HAP-1 (cell line): ENCODE data around the gene EIF4EBP2.

Experiments
- DNase-seq, 2 experiments: peaks; one replicate each; pipeline ENCODE4 v3.0.0-alpha.2; 2016 to 2020; ENCODE audit warnings: low spot score in 2 of 2
- H3K27me3 ChIP-seq: fragments of 250-450 bp; sonication (Bioruptor Pico); 2 replicates; pipeline ENCODE4 v1.5.1; 2020; ENCODE audit warnings: low read depth, mild to moderate bottlenecking, moderate library complexity
- H3K36me3 ChIP-seq: fragments of 250-450 bp; sonication (Bioruptor Pico); replicated peaks from 2 replicates; pipeline ENCODE4 v1.5.1; 2020; ENCODE audit warnings: mild to moderate bottlenecking
- H3K4me1 ChIP-seq: fragments of 250-450 bp; sonication (Bioruptor Pico); 2 replicates; pipeline ENCODE4 v1.5.1; 2020; ENCODE audit warnings: mild to moderate bottlenecking
- H3K4me3 ChIP-seq: fragments of 250-450 bp; sonication (Bioruptor Pico); 2 replicates; pipeline ENCODE4 v1.5.1; 2020; ENCODE audit warnings: mild to moderate bottlenecking, moderate library complexity
- H3K9me3 ChIP-seq: fragments of 250-450 bp; sonication (Bioruptor Pico); 2 replicates; pipeline ENCODE4 v1.5.1; 2020; ENCODE audit warnings: mild to moderate bottlenecking, moderate library complexity
- in situ Hi-C: fragments of 300-500 bp; cut with MboI; formaldehyde crosslinking; loops from 3 replicates; pipeline ENCODE4 v1.14.3; 2020; ENCODE audit warnings: low sequenced_read_pairs, inconsistent platforms, mixed read lengths

Gene EIF4EBP2

GRCh38 chr10:70465832-70466231 is 61.9 kb downstream of the EIF4EBP2 start:
- H3K36me3 ChIP-seq: no peaks in the 10 kb centered on the region
- no peak for DNase-seq
- H3K27me3 ChIP-seq: 0 out of 2 replicates have a peak, but pooled peaks cover 4% of the 10 kb centered on the region
- no peaks in the 10 kb centered on the region for H3K9me3 ChIP-seq
- H3K4me3 ChIP-seq: no peak overlapping the region
- H3K4me1 ChIP-seq: no peaks in the 10 kb centered on the region
- in situ Hi-C loops: loop anchor here (10.0 kb wide), 1 partner anchor 299 kb away; no protein-coding TSS in a partner anchor

GRCh38 chr10:70466951-70467350 is 63.0 kb downstream of the EIF4EBP2 start:
- in situ Hi-C loops: loop anchor here (10.0 kb wide), 1 partner anchor 298 kb away; no protein-coding TSS in a partner anchor
- H3K9me3 ChIP-seq: no peaks in the 10 kb centered on the region

GRCh38 chr10:70472799-70473454 is 69.0 kb downstream of the EIF4EBP2 start:
- H3K4me3 ChIP-seq: no peak overlapping the region
- peaks cover 4% of the 10 kb centered on the region for H3K4me1 ChIP-seq
- no peaks in the 10 kb centered on the region for H3K36me3 ChIP-seq
- no peak for DNase-seq
- no peaks in the 10 kb centered on the region for H3K9me3 ChIP-seq
- H3K27me3 ChIP-seq: no peaks in the 10 kb centered on the region
- in situ Hi-C loops: no loop called here

More at GRCh38 chr10:70466951-70467350, 63.0 kb downstream of the EIF4EBP2 start:
- H3K4me1 ChIP-seq: no peaks in the 10 kb centered on the region
- DNase-seq: no peak
- H3K36me3 ChIP-seq: no peaks in the 10 kb centered on the region
- 0 out of 2 replicates have a peak, but pooled peaks cover 4% of the 10 kb centered on the region for H3K27me3 ChIP-seq
- no peak overlapping the region for H3K4me3 ChIP-seq

- H3K4me3 ChIP-seq: no peak overlapping the region
- H3K9me3 ChIP-seq: no peaks in the 10 kb centered on the region
- H3K36me3 ChIP-seq: 0 out of 2 replicates have a peak, but pooled peaks cover 2% of the 10 kb centered on the region
- no peaks in the 10 kb centered on the region for H3K27me3 ChIP-seq
- DNase-seq: no peak
- in situ Hi-C loops: no loop called here
- H3K4me1 ChIP-seq: peaks cover 6% of the 10 kb centered on the region
Observed at GRCh38 chr10:70474780-70475179, 70.8 kb downstream of the EIF4EBP2 start.

GRCh38 chr10:70475661-70476060 is 71.7 kb downstream of the EIF4EBP2 start:
- Histone ChIP-seq H3K27me3 (no peaks in the 10 kb centered on the region), H3K36me3 (0 out of 2 replicates have a peak, but pooled peaks cover 2% of the 10 kb centered on the region), H3K4me3 (no peak overlapping the region), H3K4me1 (peaks cover 9% of the 10 kb centered on the region), H3K9me3 (no peaks in the 10 kb centered on the region)
- in situ Hi-C loops: no loop called here
- DNase-seq: no peak

- peaks cover 9% of the 10 kb centered on the region for H3K4me1 ChIP-seq
- DNase-seq: no peak
- H3K27me3 ChIP-seq: no peaks in the 10 kb centered on the region
- in situ Hi-C loops: no loop called here
- no peaks in the 10 kb centered on the region for H3K9me3 ChIP-seq
- H3K36me3 ChIP-seq: 0 out of 2 replicates have a peak, but pooled peaks cover 2% of the 10 kb centered on the region
- H3K4me3 ChIP-seq: no peak overlapping the region
Observed at GRCh38 chr10:70476249-70477035, 72.5 kb downstream of the EIF4EBP2 start.

GRCh38 chr10:70477661-70478162 is 73.8 kb downstream of the EIF4EBP2 start:
- peak in 1 of 2 experiments; percentile 40 for DNase-seq

More at GRCh38 chr10:70477661-70478162, 73.8 kb downstream of the EIF4EBP2 start:
- H3K4me1 ChIP-seq: peaks cover 9% of the 10 kb centered on the region
- no peaks in the 10 kb centered on the region for H3K9me3 ChIP-seq
- no peaks in the 10 kb centered on the region for H3K27me3 ChIP-seq
- in situ Hi-C loops: no loop called here
- H3K36me3 ChIP-seq: 0 out of 2 replicates have a peak, but pooled peaks cover 2% of the 10 kb centered on the region
- peak overlapping the region; percentile 66 for H3K4me3 ChIP-seq
